Fibroblast of villous mesenchyme (primary cell): Measurements from ENCODE around the gene MAP3K9. TPM values are rescaled to one million over a fixed set of nuclear protein-coding genes. Genes with fewer than 3 reads are reported as not detected.

Source experiments
- DNase-seq: peaks from one replicate; pipeline ENCODE4 v3.0.0-alpha.2; 2010; ENCODE audit warnings: low read depth
- H3K4me3 ChIP-seq: 2 replicates; pipeline ENCODE4 v1.5.1; 2011; ENCODE audit warnings: low read depth, mild to moderate bottlenecking, low read length
- total RNA-seq: library from RNA; depleted of rRNA; stranded (reverse); fragments of >200 nt; gene quantifications from 2 replicates; pipeline ENCODE4 v1.2.3, GENCODE V29; 2012
- TF ChIP-seq, protein P1 (sequence below): IDR thresholded peaks from 2 replicates; pipeline ENCODE4 v1.5.1; 2012; ENCODE audit warnings: low read depth, mild to moderate bottlenecking, low read length; ENCODE audit not compliant: insufficient read depth

MAP3K9 gene
- total RNA-seq, 1 donor = 0.43 TPM

- TF ChIP-seq, protein P1, sequence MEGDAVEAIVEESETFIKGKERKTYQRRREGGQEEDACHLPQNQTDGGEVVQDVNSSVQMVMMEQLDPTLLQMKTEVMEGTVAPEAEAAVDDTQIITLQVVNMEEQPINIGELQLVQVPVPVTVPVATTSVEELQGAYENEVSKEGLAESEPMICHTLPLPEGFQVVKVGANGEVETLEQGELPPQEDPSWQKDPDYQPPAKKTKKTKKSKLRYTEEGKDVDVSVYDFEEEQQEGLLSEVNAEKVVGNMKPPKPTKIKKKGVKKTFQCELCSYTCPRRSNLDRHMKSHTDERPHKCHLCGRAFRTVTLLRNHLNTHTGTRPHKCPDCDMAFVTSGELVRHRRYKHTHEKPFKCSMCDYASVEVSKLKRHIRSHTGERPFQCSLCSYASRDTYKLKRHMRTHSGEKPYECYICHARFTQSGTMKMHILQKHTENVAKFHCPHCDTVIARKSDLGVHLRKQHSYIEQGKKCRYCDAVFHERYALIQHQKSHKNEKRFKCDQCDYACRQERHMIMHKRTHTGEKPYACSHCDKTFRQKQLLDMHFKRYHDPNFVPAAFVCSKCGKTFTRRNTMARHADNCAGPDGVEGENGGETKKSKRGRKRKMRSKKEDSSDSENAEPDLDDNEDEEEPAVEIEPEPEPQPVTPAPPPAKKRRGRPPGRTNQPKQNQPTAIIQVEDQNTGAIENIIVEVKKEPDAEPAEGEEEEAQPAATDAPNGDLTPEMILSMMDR = no peak
- no peak overlapping the region for H3K4me3 ChIP-seq
- DNase-seq = no peak
Measured at GRCh38 chr14:70789961-70790360, 19.4 kb downstream of the MAP3K9 start.

DNA sequence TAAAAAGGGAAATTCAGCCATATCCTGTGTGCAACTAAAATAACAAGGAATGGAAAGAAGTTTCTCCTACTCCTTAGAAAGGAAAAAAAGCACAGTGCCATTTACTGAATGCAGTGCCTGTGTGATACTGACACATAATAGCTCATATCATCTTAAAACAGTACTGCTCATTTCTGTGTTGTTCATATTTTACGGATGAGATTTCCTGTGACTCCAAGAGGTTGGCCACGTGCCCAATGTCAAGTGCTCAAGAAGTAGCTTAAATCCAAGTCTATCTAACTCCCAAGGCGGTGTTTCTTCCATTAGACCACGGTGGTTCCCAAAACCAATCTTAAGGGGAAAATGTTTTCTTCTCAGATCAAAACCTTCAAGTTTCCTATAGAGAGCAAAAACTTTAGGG lies 20.0 kb downstream of the MAP3K9 start:
- DNase-seq = peak; percentile 26
- TF ChIP-seq, protein P1 = no peak
- no peak overlapping the region for H3K4me3 ChIP-seq

GRCh38 chr14:70788898-70789297 lies 20.4 kb downstream of the MAP3K9 start:
- H3K4me3 ChIP-seq = no peak overlapping the region
- no peak for DNase-seq
- TF ChIP-seq, protein P1 = no peak

DNA sequence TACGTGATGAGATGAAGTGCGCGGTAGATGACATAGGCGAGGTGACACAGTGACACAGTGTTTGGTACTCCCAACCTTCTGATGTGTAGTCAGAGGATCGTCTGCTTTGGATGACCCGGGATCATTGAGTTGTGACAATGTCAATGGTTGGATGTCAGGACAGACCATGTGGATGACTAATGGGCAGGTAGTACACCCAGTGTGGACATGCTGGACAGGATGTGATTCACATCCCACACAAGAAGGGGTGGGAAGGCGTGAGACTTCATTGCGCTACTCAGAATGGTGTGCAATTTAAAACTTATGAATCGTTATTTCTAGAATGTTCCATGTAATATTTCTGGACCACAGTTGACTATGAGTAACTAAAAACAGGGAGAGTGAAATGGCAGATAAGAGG lies 23.8 kb downstream of the MAP3K9 start:
- no peak for DNase-seq
- TF ChIP-seq, protein P1 = no peak
- H3K4me3 ChIP-seq = no peak overlapping the region

DNA sequence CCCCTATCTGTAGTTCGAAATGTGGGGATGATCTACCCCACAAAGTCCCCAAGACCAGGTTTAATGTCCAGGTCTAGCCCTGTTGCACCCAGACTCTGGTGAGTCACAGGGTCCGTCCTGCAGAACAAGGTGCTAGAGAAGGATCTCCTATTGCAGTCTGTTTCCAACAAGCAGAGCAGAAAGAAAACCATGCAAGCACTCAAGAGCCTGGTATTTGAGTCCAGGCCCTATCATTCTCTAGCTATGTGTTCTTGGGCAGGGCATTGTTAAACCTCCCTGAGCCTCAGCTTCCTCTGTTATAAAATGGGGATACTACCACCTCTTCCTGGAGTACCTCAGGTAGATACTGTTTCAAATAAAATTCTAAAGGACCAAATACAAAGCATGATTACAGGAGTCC lies 24.4 kb downstream of the MAP3K9 start:
- no peak for DNase-seq
- TF ChIP-seq, protein P1 = no peak
- H3K4me3 ChIP-seq = no peak overlapping the region

GRCh38 chr14:70782361-70782760 lies 27.0 kb downstream of the MAP3K9 start:
- DNase-seq = no peak
- no peak overlapping the region for H3K4me3 ChIP-seq
- TF ChIP-seq, protein P1 = no peak

DNA sequence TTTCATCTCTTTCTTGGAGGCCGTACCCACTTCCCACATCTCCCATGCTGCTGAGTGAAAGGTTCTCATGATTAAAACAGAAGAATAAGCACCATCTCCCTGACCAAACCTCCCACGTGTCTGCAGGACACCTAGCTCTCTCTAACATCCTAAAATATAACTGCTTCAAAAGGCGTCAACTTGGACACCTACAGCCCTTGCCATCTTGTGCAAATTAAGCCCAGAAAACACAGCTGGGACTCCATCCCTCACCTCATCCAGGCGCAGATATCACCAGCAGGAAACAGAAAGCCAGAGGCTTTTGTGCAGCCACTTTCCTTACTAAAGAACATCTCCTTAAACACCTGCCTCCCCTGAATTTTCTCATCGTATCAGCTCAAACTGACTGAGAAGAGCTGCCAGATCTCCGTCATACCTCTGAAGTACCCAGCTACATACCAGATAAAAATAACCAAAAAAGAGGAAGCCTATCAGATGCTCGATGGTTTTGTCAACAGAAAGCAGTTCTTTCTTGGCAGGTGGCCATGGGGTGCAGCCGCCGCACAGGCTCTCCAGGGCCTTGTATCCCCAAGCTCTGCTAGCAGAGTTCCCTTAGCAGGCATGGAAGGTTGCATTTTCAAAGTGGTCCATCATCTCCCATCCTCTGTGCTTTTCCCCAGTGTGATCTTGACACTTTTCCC lies 28.8 kb downstream of the MAP3K9 start:
- TF ChIP-seq, protein P1 = no peak
- DNase-seq = no peak
- H3K4me3 ChIP-seq = no peak overlapping the region
